Stimulated activated naive CD4-positive, alpha-beta T cell treated with Interleukin-2 at 50 U/mL for 16 hours (primary cell): ENCODE results near the gene PKP4.

Experiments
- DNase-seq: peaks from one replicate; lab custom pipeline; 2025; lab: John Stamatoyannopoulos, UW

Gene PKP4

DNA sequence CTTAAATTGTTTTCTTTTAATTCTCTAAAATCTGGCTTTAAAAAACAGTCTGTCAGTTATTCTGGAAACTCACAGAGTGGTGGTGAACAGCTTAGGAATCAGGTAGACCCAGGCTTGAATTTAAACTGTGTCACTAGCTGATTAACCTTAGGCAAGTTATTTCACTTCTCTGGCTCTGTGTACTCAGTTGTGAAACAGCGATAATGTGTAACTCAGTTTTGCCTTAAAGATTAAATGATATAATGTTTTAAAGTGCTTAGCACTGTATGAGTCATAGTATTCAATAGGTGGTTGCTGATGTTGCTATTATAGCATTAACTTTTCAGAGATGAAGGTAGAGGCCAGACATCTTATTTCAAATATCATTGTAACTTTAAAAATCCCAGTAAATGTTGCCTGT, 40.7 kb downstream of the PKP4 start:
- no peak for DNase-seq

GRCh38 chr2:158498043-158498748, 41.4 kb downstream of the PKP4 start:
- no peak for DNase-seq

- no peak for DNase-seq
Observed at GRCh38 chr2:158498749-158499136, 42.0 kb downstream of the PKP4 start.

DNA sequence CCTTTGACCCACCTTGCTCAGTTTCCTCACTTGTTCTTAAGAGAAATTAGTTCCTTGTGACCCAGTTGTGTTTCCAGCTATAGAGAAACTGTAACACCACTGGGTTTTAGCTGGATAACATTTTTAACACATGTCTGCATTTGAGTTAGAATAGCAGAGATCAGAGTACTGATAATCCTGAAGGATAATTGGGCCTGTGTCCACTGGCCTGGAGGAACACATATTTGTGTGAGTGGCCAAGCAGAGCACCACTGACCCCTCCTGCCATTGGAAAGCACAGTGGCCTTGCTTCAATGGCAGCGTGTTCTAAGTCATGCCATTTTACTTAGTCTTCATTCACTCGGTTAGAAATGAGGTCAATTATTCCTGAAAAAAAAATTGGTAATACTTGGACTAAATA, 42.6 kb downstream of the PKP4 start:
- DNase-seq = no peak

DNA sequence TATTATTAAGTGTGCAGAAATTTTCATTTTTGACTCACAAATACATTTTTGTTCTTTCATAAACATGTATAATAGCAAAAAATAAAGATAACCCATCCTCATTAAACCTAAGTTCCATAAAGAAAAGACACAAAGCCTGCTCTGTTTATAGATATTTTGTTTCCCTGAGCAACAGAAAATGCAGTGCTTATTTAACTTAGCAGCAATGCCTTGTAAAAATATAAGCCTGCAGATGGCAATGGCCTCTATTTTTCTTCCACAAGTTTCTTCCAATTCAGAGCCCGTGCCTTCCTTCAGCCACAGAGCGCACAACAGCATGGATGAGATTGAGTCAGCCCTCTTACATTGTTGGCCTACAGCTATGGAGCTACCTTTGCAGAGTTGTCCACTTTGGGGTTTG, 43.6 kb downstream of the PKP4 start:
- DNase-seq = no peak

DNA sequence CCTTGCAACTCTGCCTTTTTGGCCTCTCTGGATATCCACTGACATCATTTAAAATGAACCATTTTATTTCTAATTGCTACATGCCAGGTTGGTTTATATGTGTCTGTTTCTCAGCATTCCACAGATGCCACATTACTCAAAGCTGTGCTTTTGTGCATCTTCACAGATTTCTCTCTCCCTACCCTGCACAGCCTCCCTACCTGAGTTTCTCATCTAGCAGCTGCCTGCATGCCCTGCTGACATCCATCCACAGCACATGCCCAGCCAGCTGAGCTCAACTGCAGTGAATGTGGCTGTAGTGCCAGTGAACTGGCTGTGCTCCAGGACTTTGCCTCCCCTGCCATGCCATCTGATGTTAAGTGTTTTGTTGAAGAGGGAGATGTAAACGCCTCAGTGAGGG, 44.5 kb downstream of the PKP4 start:
- DNase-seq = no peak

DNA sequence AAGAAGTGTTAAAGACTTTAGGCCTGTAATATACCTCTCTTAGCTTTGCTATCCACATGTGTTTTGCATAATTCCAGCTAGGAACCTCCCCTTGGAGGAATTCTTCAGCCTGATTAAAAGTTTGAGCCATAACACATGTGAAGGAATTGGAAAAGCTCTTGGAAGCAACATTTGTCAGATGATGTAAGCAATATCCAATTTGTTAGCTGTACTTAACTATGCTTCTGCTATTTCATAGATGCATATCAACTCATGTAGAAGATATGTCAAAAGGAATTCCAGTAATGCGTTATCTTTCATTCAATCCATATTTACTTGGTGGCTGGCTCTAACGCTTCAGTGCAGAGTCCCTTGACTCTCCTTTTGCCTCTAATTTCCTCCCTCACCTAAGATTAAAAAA, 46.2 kb downstream of the PKP4 start:
- no peak for DNase-seq

- DNase-seq = no peak
Observed at GRCh38 chr2:158504088-158504487, 47.3 kb downstream of the PKP4 start.

DNA sequence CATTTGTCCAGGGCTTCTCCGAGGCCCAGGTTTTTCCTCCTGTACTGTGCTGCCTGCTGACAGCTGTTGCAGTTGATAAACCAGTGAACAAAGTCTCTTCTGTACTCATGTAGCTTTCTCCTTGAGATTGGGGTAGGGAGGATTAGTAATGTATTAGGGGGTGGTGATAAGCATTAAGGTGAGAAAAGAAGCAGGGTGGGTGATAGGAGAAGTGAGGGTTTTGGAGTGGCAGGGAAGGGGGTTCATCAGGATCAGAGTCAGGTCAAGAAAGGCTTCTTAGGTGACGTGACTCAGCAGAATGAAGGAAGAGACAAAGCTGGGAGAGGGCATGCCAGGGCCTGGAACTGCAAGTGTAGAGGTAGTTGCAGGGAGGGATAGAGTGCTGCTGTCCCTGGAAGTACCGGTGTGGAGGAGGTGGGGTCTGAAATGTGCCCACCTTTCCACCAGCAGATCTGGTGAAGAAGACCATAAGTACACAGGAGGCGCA, 48.7 kb downstream of the PKP4 start:
- no peak for DNase-seq

GRCh38 chr2:158507141-158507540, 50.4 kb downstream of the PKP4 start:
- no peak for DNase-seq

GRCh38 chr2:158507679-158508078, 50.9 kb downstream of the PKP4 start:
- no peak for DNase-seq

GRCh38 chr2:158509928-158510797, 53.4 kb downstream of the PKP4 start:
- no peak for DNase-seq

GRCh38 chr2:158510887-158511286, 54.1 kb downstream of the PKP4 start:
- DNase-seq = no peak

DNA sequence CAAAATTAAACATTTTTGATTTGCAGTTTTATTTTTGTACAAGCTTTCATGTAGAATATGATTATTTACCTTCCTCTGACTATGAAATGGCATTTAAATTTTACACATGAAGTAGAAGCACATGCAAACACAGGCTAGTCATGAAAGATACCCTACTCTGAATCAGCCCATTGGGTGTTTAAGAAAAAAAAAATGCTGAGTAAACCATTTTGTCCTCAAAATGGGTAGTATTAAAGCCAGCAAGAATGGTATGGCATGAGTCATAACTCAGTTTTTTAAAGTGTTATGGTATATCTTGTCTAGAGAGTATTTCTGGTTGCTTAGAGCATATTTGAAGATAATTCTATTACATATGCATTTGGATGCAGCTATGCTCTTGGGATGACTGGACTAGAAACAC, 55.0 kb downstream of the PKP4 start:
- DNase-seq = no peak

DNA sequence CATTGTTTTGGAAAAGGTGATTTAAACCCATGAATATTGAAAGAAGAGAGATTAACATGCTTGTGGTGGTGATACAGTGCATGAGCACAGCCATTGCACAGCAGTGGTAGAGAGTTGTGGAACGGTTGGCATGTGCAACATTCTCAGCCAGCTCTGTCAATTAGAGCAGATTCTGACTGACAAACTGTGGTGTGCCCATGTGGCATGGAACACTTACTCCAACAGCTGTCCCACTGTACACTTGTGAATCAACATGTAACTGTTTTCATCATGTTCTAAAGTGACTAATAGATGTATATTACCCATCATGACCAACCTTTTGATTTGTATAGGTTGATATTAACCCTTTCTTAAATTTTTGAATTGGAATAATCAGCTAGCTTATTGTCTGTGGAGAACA, 55.6 kb downstream of the PKP4 start:
- DNase-seq = no peak

- no peak for DNase-seq
Observed at GRCh38 chr2:158513841-158514240, 57.1 kb downstream of the PKP4 start.

- DNase-seq = no peak
Observed at GRCh38 chr2:158518084-158518483, 61.3 kb downstream of the PKP4 start.

- no peak for DNase-seq
Observed at GRCh38 chr2:158519481-158519880, 62.7 kb downstream of the PKP4 start.

DNA sequence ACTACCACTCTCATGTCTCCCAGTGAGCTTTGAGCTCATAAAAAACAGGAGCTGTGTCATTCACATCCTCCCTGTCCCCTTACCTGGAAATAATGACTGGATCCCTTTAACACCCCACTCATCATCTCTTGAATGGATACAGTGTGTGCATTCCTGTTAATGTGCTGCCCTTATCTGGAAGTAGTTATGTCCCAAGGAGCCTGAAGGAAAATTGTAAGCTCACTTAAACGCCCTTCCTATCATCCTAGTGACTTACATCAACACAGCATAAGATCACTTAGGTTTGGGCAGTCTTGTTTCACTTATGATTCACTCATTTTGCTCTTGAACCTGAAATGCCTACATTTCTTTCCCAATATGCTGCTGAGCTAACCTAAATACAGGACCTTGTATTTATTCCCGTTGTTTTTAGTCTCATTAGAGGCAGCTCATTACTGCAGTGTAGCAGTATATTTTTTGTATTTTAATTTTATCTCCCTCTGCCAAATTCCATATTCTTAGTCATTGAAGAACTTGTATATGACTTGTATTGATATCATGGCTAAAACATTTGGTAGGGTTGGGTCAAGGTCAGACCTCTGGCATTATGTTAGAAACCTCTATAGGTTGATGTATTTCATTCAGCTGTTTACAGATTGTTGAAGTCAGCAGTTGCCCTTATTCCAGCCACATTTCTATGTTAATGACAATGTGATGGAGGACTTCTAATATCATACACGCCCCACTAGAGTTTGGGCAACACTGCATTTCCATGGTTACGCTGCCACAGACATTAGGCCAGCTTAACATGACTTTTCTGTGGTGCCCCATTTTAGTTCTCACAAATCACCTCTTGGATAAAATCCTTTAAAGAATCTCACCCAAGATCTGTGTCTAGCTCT, 72.9 kb downstream of the PKP4 start:
- no peak for DNase-seq

GRCh38 chr2:158530829-158531228, 74.1 kb downstream of the PKP4 start:
- DNase-seq = no peak

GRCh38 chr2:158533009-158533408, 76.3 kb downstream of the PKP4 start:
- no peak for DNase-seq
